DLD1 (cell line): Measurements from ENCODE around the gene SPAG6.

ENCODE experiments used
- in situ Hi-C: cut with HindIII; loops from 2 replicates; pipeline ENCODE4 v1.10.0; 2017; ENCODE audit warnings: low sequenced_read_pairs

SPAG6 gene

DNA sequence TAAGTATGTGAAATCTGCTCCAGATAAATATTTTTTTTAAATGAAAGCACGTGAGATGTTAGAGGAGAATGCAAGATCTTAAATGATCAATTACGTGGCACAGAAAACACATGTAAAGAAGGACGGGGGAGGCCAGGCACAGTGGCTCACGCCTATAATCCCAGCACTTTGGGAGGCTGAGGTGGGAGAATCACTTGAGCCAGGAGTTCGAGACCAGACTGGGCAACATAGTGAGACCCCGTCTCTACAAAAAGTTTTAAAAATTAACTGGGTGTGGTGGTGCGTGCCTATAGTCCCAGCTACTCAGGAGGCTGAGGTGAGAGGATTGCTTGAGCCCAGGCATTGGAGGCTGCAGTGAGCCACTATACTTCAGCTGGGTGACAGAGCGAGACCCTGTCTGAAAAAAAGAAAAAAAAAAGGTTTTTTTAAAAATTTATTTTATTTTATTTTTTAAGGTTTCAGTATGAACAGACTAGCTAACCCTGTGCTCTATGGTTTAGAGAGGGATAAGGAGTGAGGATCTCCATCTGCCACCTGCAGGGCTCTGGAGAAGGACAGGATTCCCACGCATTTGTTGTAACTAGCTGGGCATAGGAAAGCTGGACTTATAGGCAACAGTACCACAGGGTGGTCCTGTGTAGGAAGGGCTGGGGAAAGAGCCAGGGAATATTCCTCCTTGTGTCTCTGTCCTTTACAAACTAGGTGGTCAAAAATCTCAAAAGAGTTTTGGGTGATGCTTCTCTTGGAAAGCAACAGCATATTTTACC is 113.2 kb downstream of the SPAG6 start:
- in situ Hi-C loops = no loop called here

DNA sequence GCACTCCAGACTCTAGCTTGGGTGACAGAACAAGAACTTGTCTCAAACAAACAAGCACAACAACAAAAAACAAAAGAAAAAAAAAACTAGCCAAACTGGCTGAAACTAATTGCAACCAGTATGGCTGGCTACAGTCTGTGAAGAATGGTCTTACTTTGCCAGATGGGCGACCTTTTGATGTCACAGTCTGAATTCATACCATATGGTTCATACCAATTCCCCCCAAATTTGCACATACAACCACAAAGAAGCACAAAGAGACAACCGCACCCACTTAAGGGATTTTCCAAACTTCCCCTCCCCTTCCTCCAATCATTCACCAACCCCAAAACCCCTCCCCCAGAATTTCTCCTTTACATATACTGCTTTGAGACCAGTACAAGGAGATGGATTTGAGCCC is 114.2 kb downstream of the SPAG6 start:
- in situ Hi-C loops = no loop called here

- in situ Hi-C loops = no loop called here
Measured at GRCh38 chr10:22460101-22460500, 114.8 kb downstream of the SPAG6 start.

- in situ Hi-C loops = no loop called here
Measured at GRCh38 chr10:22460531-22461403, 115.5 kb downstream of the SPAG6 start.

GRCh38 chr10:22461891-22462290 is 116.6 kb downstream of the SPAG6 start:
- in situ Hi-C loops = no loop called here

GRCh38 chr10:22463255-22463654 is 118.0 kb downstream of the SPAG6 start:
- in situ Hi-C loops = no loop called here

DNA sequence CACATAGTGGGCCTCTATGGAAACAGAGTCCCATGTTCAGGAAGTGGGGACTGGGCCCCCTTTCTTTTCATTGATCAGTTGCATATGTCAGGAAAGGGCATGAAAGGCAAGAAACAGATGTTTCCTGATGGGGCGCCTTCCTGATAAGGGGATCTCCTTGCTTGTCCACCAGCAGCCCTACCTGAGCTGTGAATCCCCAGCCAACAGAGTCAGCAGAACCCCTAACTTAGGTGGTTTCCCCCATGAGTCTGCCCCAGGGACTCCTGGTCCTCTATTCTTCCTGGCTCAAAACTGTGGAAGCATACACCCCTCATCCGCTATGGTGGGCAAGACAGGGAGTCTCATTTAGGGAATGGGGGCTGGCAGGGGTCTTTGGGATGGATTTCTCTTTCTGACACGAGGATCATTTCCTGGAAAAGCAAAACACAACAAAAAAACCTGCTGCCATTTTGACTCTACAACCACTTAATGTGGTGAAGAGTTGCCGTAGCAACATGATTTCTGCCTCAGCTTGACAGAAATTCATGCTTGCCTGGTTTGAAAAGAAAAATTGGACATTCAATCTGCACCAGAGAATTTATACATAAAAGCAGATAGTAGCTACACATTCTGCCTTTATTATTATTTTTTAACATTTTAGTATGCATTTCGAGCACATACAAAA is 119.8 kb downstream of the SPAG6 start:
- in situ Hi-C loops = no loop called here

GRCh38 chr10:22466763-22467334 is 121.6 kb downstream of the SPAG6 start:
- in situ Hi-C loops = no loop called here
